ENCODE results near the gene IL17C.

The IL17C gene

DNA sequence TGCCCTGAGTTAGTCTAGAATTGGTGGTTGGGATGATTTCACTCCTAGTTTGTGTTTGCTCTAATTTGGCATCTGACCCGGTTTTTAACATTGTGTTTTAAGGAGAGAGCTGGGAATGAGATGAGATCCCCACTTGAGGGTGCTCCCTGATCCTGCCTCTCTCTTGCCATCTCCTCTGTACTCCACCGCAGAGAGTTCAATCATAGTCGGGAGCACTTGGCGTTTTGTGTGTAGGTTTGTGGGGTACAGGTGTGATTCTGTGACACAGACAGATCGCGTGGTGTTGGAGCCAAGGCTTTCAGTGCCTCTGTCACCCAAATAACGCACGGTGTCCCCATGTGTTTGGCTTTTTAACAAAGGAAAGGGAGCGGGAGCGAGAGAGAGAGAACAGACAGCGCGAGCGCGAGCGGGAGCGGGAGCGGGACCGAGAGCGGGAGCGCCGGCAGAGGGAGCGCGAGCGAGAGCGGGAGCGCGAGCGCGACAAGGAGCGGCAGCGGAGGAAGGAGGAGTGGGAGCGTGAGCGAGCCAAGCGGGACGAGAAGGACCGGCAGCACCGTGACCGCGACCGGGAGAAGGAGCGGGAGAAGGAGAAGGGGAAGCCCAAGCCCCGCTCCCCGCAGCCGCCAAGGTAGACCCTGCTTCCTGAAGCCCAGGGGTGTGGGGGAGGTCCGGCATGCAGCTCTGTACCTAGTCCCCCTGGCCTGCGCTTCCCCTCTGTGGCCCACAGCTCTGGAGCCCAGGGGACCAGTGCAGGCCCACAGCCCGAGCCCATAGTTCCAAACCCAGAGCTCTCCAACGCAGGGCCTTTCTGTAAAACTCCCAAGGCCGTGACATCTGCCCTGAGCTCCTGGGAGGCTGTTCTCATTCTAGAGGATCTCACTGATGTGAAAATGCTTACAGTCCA, 27.2 kb upstream of the IL17C start:
- DNase-seq (ENCODE audit: low spot score) = no peak
- TF ChIP-seq, protein P1, sequence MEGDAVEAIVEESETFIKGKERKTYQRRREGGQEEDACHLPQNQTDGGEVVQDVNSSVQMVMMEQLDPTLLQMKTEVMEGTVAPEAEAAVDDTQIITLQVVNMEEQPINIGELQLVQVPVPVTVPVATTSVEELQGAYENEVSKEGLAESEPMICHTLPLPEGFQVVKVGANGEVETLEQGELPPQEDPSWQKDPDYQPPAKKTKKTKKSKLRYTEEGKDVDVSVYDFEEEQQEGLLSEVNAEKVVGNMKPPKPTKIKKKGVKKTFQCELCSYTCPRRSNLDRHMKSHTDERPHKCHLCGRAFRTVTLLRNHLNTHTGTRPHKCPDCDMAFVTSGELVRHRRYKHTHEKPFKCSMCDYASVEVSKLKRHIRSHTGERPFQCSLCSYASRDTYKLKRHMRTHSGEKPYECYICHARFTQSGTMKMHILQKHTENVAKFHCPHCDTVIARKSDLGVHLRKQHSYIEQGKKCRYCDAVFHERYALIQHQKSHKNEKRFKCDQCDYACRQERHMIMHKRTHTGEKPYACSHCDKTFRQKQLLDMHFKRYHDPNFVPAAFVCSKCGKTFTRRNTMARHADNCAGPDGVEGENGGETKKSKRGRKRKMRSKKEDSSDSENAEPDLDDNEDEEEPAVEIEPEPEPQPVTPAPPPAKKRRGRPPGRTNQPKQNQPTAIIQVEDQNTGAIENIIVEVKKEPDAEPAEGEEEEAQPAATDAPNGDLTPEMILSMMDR (IDR thresholded peaks at IDR 0.05; ENCODE audit: extremely low read depth, missing control alignments) = no peak

DNA sequence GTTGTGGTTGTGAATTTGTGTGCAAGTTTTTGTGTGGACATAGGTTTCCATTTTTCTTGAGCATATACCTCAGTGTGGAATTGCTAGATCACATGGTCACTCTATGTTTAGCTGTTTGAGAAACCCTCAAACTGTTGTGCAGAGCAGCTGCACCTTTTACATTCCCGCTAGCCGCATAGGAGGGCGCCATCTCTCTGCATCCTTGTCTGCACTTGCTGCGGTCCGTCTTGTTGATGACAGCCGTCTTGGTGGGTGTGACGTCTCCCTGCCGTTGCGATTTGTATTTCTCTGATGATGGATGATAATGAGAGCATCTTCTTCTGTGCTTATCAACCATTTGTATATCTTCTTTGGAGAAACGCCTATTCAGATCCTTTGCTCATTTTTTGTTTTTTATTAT, 25.1 kb upstream of the IL17C start:
- DNase-seq (ENCODE audit: low spot score) = no peak
- TF ChIP-seq, protein P1 (IDR thresholded peaks at IDR 0.05; ENCODE audit: extremely low read depth, missing control alignments) = no peak

DNA sequence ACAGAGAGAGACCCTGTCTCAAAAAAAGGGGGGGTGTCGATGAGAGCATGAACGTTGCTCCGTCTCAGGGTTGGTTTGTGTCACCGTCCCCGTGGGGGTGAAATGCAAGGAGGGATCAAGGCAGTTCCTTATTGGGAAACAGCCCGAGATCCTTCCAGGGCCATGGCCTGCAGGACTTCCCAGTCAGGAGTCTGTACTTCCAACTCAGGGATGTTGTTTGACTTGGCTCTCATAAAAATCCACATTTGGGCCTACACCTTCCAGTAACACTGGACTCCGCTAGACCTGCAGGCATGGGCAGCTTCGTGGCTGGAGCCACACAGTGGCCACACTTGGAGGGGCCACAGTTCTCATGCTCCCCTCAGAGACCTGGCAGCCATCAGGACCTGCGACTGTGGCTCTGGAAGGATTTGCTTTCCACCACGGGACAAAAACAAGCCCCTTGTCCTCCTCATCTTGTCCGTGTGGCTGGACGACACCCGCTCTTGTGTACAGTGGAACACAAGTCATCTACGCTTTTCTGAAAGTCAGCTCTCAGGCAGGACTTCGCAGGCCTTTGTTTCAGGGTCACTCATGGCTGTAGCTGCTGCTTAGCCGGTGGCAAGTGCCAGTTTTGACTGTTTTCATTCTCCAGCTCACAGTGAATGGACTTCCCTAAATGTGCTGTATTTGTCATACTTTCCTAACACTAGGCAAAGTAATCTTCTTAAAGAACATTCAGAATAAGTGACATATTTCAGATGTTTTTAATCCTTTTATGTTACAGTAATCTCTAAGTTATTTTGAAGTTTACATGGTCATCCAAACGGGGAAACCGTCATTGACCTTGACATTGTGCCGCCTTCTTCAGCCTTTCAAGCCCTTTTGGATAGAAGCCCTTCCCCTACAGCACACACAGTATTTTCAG, 24.2 kb upstream of the IL17C start:
- TF ChIP-seq, protein P1 (IDR thresholded peaks at IDR 0.05; ENCODE audit: extremely low read depth, missing control alignments) = no peak
- DNase-seq (ENCODE audit: low spot score) = no peak

DNA sequence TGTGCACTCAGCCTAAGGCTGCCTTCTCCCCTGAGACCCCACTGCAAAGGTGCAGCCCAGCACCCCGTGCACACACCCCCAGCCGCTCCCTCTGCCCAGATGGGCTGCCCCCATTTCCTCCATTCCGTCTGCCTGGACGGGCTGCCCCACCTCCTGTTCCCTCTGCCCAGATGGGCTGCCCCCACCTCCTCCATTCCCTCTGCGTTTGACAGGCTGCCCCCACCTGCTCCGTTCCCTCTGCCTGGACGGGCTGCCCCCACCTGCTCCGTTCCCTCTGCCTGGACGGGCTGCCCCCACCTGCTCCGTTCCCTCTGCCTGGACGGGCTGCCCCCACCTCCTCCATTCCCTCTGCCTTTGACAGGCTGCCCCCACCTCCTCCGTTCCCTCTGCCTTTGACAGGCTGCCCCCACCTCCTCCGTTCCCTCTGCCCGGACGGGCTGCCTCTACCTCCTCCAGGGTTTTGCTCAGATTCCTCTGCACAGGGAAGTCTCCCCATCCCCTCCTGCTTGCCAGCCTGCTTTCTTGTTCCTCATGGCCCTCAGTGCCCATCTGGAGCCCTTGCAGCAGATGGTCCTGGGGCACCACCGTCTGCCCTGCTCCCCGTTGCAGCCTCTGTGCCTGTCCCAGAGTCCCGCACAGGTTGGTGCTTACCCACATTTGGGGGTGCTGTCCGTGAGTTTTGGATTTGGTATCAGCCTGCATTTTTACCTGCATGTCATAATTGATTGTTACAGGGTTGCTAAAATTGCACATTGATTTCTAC, 23.4 kb upstream of the IL17C start:
- TF ChIP-seq, protein P1 (IDR thresholded peaks at IDR 0.05; ENCODE audit: extremely low read depth, missing control alignments) = no peak
- no peak for DNase-seq (ENCODE audit: low spot score)

DNA sequence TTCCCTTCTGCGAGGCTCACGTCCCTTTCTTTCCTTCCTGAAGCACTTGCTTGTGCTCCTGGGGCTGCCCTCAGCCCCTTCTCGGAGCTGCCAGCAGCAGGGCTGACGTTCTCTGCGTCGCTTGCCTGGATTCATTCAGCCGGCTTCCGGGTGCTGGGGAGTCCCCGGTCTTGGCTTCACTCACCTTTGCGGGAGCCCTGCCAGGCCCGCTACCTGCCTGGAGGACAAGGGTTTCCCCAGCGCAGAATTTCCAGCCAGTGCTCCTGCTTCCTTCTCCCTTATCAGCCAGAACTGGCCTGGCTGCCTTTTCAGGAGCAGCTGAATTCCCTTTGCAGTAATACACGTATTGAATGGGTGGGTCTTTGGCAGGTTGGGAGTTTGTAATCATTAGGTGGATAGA, 22.1 kb upstream of the IL17C start:
- no peak for DNase-seq (ENCODE audit: low spot score)

DNA sequence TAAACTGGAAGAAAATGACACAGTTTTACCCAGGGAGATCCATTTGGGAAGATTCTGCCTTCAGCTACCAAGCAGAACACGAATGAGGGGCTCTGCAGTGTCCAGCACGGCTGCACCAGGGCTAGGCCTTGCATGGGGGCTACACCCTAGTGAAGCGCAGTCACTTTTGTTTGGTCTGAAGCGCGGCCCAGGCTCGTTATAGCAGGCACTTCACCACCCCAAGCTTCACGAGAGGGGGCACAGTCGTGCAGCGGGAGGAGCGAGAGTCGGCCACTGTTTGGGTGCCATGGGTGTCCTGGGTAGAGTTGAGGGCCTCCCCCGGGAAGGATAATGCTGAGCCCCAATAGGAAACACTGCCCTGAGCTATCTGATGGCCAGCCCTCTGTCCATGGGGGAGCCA, 21.6 kb upstream of the IL17C start:
- DNase-seq (ENCODE audit: low spot score) = no peak

More for the DNA sequence above, 22.1 kb upstream of the IL17C start:
- TF ChIP-seq, protein P1 (IDR thresholded peaks at IDR 0.05; ENCODE audit: extremely low read depth, missing control alignments) = no peak

More for the DNA sequence above, 21.6 kb upstream of the IL17C start:
- TF ChIP-seq, protein P1 (IDR thresholded peaks at IDR 0.05; ENCODE audit: extremely low read depth, missing control alignments) = no peak
